NK-92 (cell line): Measurements from ENCODE around the gene ALG8.
"Not testable (repeated sequence)": the region's sequence is repeated elsewhere in the genome, so short reads cannot be mapped to it uniquely, and the experiment has no call there.

Experiments
- DNase-seq: peaks from one replicate; lab custom pipeline; 2025; ENCODE audit not compliant: unreplicated experiment; lab: John Stamatoyannopoulos, UW

ALG8 gene

DNA sequence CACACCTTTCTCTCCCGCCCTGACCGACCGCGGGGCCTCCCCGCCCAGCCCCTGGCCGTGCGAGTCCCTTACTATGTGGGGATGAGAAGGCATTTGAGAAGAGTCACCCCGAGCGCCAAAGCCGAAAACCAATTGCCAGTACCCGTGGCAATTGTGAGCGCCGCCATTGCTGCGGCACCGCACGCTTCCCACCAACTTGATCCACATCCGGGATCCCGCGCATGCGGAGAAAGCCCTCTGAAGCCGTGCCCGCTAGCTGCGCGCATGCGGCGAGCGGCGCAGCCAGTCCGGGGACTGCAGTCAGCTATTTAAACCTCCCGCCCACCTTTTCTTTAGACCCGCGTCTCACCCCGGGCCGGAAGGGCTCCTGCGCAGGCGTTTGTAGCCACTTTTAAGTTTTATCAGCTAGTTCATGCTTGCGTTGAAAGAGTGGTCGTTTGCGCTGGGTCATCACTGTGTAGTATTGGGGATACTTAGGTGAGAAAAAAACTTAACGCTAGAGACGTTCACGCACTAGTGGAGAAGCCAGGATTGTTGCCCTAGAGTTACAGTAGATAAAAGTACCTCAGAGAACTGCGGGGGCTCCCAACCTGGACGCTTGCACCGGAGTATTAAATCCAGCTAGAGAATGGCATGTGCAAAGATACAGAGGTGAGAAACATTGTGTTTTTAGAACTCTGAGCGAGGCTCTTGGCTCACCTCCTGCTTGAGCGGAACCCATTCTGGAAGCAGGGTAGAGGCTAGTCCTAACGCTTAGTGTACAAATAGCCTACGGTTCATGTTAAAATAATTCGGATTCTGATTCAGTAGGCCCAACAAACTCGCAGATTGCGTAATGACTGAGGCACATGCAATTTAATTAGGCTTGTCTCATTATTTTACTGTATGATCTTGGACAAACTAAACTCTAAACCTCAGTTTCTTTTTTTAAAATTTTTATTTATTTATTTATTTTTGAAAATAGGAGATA, at the start of gene ALG8:
Gene ALG8 (minus strand): TSS at position 205 of the 970 bp plus-strand sequence. CDS start 38 bp downstream, at position 167.
- DNase-seq: peak; percentile 85

GRCh38 chr11:78188286-78189173, 49.1 kb upstream of the ALG8 start, which contains the start of the genes KCTD21 and USP35:
KCTD21 (minus strand) TSS chr11:78188626; CDS start chr11:78174554, 14,072 bp downstream.
USP35 (plus strand) TSS chr11:78188919; CDS start chr11:78196246, 7,327 bp downstream.
- DNase-seq: peak; percentile 16

GRCh38 chr11:78187366-78188285, 48.2 kb upstream of the ALG8 start:
- no peak for DNase-seq

DNA sequence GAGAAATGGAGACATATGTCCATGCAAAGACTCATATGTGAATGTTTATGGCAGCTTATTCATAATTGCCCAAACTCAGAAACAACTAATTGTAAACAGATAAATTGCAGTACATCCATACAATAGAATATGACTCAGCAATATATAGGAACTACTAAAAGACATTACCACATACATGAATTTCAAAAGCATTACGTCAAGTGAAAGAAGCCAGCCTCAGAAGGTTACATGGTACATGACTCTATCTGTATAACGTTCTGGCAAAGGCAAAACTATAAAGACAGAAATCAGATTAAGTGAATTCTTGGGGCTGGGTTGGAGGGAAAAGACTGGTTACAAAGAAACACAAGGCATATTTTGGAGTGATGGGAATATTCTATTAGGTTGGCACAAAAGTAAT, 41.8 kb upstream of the ALG8 start:
- no peak for DNase-seq

DNA sequence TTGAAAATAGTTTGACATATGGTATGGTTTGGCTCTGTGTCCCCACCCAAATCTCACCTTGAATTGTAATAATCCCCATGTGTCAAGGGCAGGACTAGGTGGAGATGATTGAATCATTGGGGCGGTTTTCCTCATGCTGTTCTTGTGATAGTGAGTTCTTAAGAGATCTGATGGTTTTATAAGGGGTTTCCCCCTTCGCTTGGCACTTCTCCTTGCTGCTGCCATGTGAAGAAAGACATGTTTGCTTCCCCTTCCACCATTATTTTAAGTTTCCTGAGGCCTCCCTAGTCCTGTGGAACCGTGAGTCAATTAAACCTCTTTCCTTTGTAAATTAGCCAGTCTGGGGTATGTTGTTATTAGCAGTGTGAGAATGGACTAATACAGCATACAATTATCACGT, 41.3 kb upstream of the ALG8 start:
- no peak for DNase-seq

- no peak for DNase-seq
Measured at GRCh38 chr11:78179459-78180071, 40.1 kb upstream of the ALG8 start.

DNA sequence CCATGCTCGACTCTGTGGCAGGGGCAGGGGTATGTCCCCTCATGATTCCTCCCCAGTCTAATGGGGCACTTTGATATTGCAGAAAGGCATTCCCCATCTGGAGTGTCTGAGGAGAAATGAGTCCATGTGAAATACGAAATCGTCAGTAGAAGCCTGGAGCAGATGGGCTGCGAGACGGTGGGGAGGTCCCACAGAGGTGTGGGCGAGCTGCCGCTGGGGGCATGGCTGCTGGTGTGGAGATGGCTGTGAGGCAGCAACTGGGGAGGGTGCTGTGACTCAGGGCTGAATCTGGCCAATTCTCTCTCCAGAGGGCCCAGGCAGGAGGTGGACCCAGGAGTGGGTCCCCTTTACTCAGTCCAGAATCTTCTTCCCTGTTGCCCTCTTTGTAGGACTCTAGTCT, 37.8 kb upstream of the ALG8 start:
- no peak for DNase-seq

- DNase-seq: no peak
Measured at GRCh38 chr11:78176605-78177141, 37.2 kb upstream of the ALG8 start.

GRCh38 chr11:78175862-78176261, 36.4 kb upstream of the ALG8 start:
- DNase-seq: not testable (repeated sequence)

DNA sequence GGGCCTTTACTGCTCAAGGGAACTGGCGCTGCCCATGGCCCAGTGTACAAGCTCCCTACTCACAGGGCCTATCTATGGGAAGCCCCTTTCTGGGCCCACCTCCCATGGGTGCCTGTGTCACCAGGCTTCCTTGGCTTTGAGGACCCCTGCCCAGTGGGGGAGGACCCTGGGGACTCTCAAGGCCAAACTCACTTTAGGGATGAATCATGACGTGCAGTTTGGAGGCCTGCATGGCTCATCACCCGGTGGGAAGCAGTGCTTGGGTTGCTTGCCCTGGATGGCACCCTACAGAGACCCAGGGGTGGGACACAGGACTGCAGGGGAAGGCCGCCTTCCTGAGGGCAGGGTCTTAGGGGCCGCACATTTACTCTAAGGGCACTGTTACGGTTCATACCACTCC, 32.5 kb upstream of the ALG8 start:
- no peak for DNase-seq

- no peak for DNase-seq
Measured at GRCh38 chr11:78170874-78171549, 31.6 kb upstream of the ALG8 start.

GRCh38 chr11:78170413-78170812, 31.0 kb upstream of the ALG8 start:
- DNase-seq: no peak

DNA sequence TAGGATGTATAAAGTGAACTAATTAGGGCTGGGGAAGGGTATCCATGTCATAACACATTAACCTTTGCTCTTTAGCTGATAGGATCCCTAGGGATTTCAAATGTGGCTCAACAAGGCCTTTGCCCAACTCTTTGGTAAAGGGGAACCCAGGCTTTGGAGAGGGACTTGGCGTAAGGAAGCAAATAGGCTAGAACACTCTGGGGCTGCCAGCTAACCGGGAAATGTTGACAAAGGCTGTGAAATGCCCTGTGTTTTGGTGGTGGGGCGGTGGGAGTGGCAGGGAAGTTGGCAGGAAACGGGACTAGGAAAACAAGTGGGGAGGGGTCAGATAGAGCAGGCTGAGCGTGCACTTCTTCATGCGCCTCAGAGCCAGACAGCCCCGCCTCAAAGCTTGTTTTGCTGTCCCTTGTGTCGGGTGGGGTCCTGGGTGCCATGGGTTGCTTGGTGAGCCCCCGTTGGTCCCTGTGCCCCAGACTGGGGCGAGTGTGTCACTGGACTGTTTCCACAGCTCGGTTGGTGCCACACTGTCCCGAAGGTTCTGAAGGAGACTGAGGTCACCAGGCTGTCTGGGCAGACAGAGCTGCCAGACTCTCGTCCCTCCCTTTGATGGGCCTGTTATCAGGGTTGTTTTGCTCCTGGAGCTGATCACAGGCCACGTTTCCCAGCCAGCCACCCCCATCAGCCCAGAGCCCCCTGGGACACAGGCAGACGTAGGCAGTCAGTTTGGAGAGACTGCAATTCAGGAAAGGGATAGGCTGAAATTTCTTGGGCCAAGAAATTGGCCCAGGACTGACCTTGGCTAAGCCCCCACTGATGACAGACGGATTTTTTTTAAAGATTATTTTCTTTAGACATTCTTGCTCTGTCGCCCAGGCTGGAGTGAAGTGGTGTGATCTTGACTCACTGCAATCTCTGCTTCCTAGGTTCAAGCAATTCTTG, 29.4 kb upstream of the ALG8 start:
- DNase-seq: no peak

DNA sequence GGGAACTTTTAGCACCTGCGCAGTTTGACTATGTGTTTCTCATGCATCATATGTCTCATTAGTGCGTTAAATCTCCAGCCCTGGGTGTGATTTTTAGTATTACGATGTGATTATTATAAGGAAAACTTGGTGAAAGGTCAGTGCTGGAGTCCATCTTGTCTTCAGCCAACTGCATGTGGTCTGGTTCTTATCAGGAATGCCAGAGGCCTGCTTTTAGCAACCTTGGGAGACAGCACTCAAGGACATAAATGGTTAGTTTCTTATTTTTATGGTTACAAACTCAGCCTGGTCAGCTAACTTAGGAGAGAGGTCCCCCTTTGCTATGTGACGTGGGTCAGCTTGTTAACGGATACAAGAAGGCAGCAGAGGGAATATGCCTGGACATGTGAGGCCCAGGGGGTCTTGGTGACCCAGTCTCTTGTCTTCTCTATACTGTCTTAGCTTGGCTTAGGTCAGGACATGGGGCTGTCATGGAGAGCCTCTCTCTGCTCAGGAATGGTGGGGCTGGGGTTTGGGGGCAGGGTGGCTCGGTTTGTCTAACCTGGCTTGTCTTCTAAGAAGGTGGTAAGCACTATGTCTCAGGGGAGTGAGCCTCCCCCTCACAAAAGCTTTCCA, 27.5 kb upstream of the ALG8 start:
- no peak for DNase-seq

DNA sequence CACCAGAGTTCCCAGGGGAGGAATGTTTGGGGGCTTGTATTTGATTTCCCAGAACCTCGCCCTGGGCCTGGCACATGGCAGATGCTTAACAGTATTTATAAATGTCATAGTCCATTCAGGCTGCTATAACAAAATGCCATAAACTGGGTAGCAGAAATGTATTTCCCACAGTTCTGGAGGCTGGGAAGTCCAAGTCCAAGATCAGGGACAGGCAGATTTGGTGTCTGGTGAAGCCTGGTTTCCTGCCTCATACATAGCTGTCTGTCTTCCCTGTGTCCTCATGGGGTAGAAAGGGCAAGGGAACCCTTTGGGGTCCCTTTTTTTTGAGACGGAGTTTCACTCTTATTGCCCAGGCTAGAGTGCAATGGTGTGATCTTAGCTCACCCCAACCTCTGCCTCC, 25.0 kb upstream of the ALG8 start:
- no peak for DNase-seq

DNA sequence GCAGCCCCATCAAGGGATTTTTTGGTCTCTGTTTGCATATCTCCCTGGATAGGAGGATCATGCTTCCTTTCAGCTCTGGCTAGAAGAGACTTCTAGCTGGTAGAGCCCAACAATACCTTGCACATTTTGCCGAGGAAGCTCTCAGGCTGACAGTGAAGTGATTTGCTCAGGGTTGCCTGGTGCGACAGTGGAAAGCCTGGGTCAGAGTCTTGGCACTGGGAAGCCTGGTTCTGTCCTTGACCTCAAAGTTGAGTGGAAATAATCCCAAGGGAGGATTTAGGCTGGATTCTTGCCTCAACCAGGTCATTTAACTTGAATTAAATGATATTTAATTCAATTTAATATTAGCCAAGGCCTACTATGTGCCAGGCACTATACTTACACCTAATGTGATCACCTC, 24.4 kb upstream of the ALG8 start:
- DNase-seq: no peak

GRCh38 chr11:78161962-78162371, 22.5 kb upstream of the ALG8 start:
- DNase-seq: no peak

DNA sequence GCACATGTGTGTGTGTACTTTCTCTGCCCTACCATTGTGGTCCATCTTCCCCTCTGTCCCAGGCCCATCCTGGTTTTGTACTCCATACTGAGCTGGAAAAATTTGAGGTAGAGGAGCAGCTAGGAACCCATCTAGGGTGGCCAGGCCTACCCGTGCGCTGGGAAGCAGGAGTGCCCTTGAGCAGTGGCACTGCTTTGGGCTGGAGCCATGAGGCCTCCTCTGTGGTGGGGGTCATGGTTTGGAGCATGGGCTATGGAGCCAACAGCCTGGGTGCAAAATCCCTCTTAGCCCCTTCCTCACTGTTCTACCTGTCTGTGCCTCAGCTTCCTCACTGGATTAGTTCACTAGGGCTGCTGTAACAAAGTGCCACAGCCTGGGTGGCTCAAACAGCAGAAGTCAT, 21.9 kb upstream of the ALG8 start:
- no peak for DNase-seq
